Lung (tissue), 12 donors: ENCODE results near the gene ZNF70. TPM values are rescaled to one million over a fixed set of nuclear protein-coding genes. Genes with fewer than 3 reads are reported as not detected.
A peak's percentile ranks its signal among the peaks of the same experiment; 100 is the strongest.

ENCODE experiments used
- ATAC-seq: fragments of 200-7000 bp; cut with Tn5 transposase; one replicate; pipeline ENCODE4 v1.9.1; 2020; ENCODE audit warnings: moderate number of reproducible peaks; ENCODE audit not compliant: insufficient read depth, low FRiP score
- DNase-seq, 3 donors: peaks; one replicate each; pipeline ENCODE4 v3.0.0-alpha.2; 2013 to 2017
- H3K27ac ChIP-seq, 2 donors: one replicate each; pipeline ENCODE4 v1.5.1; 2013; ENCODE audit warnings: mild to moderate bottlenecking in 2 of 2, moderate library complexity in 2 of 2, control low read depth in 1 of 2, inconsistent platforms in 1 of 2, low read depth in 1 of 2, low read length in 1 of 2
- H3K27me3 ChIP-seq, 3 donors: one replicate each; pipeline ENCODE4 v1.5.1; 2013; ENCODE audit warnings: low read length in 2 of 3; ENCODE audit not compliant: control insufficient read depth in 3 of 3, insufficient read depth in 3 of 3
- H3K36me3 ChIP-seq, 4 donors: one replicate each; pipeline ENCODE4 v1.5.1; 2013; ENCODE audit warnings: low read length in 4 of 4, mild to moderate bottlenecking in 1 of 4, moderate library complexity in 1 of 4; ENCODE audit not compliant: control insufficient read depth in 4 of 4, insufficient read depth in 4 of 4
- H3K4me1 ChIP-seq, 5 donors: one replicate each; pipeline ENCODE4 v1.5.1; 2013; ENCODE audit warnings: low read length in 5 of 5, mild to moderate bottlenecking in 2 of 5, moderate library complexity in 1 of 5; ENCODE audit not compliant: control insufficient read depth in 5 of 5, insufficient read depth in 5 of 5
- H3K4me3 ChIP-seq: one replicate; pipeline ENCODE4 v1.5.1; 2013; ENCODE audit warnings: mild to moderate bottlenecking, control low read depth, moderate library complexity
- H3K9ac ChIP-seq, 2 donors: one replicate each; pipeline ENCODE4 v1.5.1; 2013; ENCODE audit warnings: low read length in 2 of 2, control low read depth in 1 of 2; ENCODE audit not compliant: insufficient read depth in 1 of 2
- H3K9me3 ChIP-seq, 4 donors: one replicate each; pipeline ENCODE4 v1.5.1; 2013; ENCODE audit warnings: low read length in 3 of 4, mild to moderate bottlenecking in 1 of 4, moderate library complexity in 1 of 4; ENCODE audit not compliant: control insufficient read depth in 4 of 4, insufficient read depth in 3 of 4
- WGBS, 2 donors: extraction: QIAGEN DNeasy Blood & Tissue Kit; methylation state at CpG; one replicate each; pipeline ENCODE4 v1.1.7; 2013; 5-methylcytosine and 5-hydroxymethylcytosine counted together
- polyA plus RNA-seq, 2 donors: library from polyadenylated mRNA; stranded (reverse); fragments of 200-250 nt; gene quantifications; one replicate each; pipeline ENCODE4 v1.2.1, GENCODE V29; 2013
- total RNA-seq, 2 donors: library from RNA; depleted of rRNA in 1 of 2; stranded (reverse); fragments of >200 nt in 1 of 2; gene quantifications; one replicate each; pipeline ENCODE4 v1.2.1, GENCODE V29; 2014 to 2021
- TF ChIP-seq, protein P1 (sequence below): IDR thresholded peaks from 2 replicates; pipeline ENCODE4 v1.5.1; 2012; ENCODE audit warnings: mild to moderate bottlenecking; ENCODE audit errors: control extremely low read depth, extremely low read depth
- donor health status: control.
- donor health status: control.
- donor health status: Bipolar disorder and iron deficiency.
- donor health status: healthy.
- donor health status: DM: yes; HTN: yes; CAD: no.

The ZNF70 gene
- total and polyA plus RNA-seq, 4 donors, result 0.98 to 6.9 (median 3.7) TPM

DNA sequence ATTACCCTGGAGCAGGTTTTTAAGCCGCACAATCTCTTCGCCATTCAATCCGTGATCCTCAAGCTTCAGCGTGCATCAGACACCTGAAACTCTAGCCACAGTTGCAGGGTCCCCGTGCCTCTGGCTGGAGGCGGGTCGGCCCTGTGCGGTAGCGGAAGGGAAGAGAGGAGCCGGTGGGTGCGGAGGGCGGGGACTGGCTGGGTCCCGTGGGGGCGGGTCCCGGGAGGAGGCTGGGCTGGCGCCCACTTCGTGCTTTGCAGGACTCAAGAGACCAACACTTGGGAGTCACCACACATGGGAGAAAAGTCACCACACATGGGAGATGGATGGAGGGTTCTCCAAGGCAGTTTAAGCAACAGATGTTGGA, 12.7 kb upstream of the ZNF70 start:
- H3K27me3 ChIP-seq, result no peaks in the 10 kb centered on the region
- DNase-seq (peak in 2 of 3 donors; percentile 41 to 60), ATAC-seq (no peak)
- WGBS, 2 donors, result 7 to 37% methylated on average over 17 of the region's 17 CpGs
- no peak overlapping the region for H3K4me3 ChIP-seq
- H3K36me3 ChIP-seq, result peaks cover 0 to 3% (median 0%) of the 10 kb centered on the region in 4 donors
- no peak overlapping the region for H3K27ac ChIP-seq
- H3K4me1 ChIP-seq, result peaks cover 0 to 26% (median 6%) of the 10 kb centered on the region in 5 donors
- TF ChIP-seq, protein P1, sequence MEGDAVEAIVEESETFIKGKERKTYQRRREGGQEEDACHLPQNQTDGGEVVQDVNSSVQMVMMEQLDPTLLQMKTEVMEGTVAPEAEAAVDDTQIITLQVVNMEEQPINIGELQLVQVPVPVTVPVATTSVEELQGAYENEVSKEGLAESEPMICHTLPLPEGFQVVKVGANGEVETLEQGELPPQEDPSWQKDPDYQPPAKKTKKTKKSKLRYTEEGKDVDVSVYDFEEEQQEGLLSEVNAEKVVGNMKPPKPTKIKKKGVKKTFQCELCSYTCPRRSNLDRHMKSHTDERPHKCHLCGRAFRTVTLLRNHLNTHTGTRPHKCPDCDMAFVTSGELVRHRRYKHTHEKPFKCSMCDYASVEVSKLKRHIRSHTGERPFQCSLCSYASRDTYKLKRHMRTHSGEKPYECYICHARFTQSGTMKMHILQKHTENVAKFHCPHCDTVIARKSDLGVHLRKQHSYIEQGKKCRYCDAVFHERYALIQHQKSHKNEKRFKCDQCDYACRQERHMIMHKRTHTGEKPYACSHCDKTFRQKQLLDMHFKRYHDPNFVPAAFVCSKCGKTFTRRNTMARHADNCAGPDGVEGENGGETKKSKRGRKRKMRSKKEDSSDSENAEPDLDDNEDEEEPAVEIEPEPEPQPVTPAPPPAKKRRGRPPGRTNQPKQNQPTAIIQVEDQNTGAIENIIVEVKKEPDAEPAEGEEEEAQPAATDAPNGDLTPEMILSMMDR, result no peak
- no peaks in the 10 kb centered on the region for H3K9me3 ChIP-seq
- peak overlapping the region in 1 of 2 donors; percentile 68 for H3K9ac ChIP-seq

DNA sequence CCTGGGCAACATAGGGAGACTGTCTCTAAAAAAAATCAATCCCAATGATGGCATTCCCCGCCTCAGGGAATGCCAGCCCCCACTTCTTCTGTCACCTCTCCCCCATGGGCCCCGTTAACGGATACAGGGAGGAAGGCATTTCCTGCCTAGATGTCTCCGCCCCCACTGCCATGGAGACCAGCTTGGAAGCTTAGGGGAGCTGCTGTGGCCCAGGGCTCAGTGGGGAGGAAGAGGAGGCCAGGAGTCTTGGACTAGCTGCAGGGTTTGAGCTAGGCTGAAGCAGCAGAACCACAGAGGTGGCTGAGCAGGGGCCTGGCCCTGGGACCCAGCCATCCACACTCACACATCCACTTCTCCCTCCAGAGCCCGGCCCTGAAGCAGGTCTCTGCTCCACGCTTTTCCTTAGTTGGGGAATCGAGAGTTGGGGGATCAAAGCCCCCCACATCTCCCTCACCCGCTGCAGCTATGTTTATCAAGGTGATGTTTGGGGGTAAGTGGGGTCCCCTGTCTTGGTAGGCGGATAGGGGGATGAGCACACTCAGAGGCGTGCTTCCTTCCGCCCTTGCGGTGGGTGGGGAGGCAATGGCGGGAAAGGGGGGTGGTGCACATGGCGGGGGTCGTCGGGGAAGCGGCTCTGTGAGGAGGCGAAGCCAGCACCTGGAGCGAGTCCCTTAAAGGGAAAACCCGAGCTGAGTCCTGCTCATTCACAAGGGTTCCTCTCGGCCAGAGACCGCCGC, 12.1 kb upstream of the ZNF70 start, which contains the start of gene C22orf15:
C22orf15 (plus strand) TSS at position 149 of the 737 bp plus-strand sequence; CDS start at position 466, 317 bp downstream.
- Histone ChIP-seq H3K27me3 (no peaks in the 10 kb centered on the region), H3K36me3 (peaks cover 0 to 3% (median 0%) of the 10 kb centered on the region in 4 donors), H3K4me3 (no peak within 1 kb of the TSS), H3K4me1 (peaks cover 0 to 21% (median 6%) of the 10 kb centered on the region in 5 donors), H3K27ac (no peak within 1 kb of the TSS), H3K9me3 (no peaks in the 10 kb centered on the region), H3K9ac (peak within 1 kb of the TSS in 1 of 2 donors; percentile 68)
- WGBS, 2 donors, result 16 to 42% methylated on average over 23 of the region's 23 CpGs
- TF ChIP-seq, protein P1, result no peak
- DNase-seq (peak; percentile 62 to 70 (median 63)), ATAC-seq (no peak)

DNA sequence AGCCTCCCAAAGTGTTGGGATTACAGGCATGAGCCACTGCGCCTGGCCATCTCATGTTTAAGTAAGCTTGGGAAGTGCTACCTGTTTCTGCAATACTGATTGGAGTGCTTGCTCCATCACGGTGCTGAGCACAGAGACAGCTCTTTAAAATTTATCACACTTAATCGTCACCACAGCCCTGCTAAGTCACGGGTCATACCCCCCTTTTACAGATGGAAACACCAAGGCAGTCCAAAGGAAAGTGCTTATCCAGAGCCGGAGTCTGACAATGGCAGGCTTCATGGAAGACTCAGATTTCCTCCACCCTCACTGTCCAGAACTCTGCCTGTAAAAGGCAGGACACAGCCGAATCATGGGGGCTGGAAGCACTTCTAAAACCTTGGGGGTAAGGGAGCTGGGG, 9.1 kb upstream of the ZNF70 start:
- TF ChIP-seq, protein P1, result no peak
- WGBS, 2 donors, result 87 to 92% methylated on average over 6 of the region's 6 CpGs

More for the DNA sequence above, 9.1 kb upstream of the ZNF70 start:
- H3K4me1 ChIP-seq, result peaks cover 0 to 19% (median 6%) of the 10 kb centered on the region in 5 donors
- H3K27me3 ChIP-seq, result no peaks in the 10 kb centered on the region
- H3K36me3 ChIP-seq, result peaks cover 0 to 2% (median 0%) of the 10 kb centered on the region in 4 donors
- ATAC-seq, result no peak
- H3K27ac ChIP-seq, result no peak overlapping the region
- DNase-seq, result no peak
- H3K4me3 ChIP-seq, result no peak overlapping the region
- no peaks in the 10 kb centered on the region for H3K9me3 ChIP-seq
- no peak overlapping the region for H3K9ac ChIP-seq
